ENCODE measurements around the gene PHIP.

DNA sequence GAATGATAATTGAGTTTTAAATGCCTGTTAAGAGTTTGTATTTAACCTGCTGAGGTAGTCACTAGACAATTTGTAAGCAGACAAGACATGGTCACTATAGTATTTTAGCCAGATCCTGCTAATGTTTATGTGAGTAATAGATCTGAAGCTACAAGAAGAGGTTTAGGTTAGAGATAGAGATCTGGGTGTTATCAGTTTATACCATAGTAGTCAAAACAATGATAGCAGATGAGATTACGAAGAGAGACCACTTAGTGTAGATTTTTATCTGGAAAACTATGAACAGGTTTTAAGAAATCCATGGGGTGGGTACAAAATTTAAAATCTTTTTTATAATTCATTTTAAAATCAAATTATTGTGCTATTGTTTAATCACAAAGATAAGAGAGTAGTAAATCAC lies 47.5 kb downstream of the PHIP start:
- TF ChIP-seq POLR2A (IDR thresholded peaks at IDR 0.05) = no peak
- TF ChIP-seq POLR2AphosphoS5 (IDR thresholded peaks at IDR 0.05) = no peak
- no peak for TF ChIP-seq CTCF (IDR thresholded peaks at IDR 0.05)
- no peak for TF ChIP-seq EP300 (IDR thresholded peaks at IDR 0.05; ENCODE audit: low read depth)
